ENCODE measurements around the gene ERCC8.

GRCh38 chr5:60852317-60852716, 92.6 kb downstream of the ERCC8 start:
- TF ChIP-seq CTCF (IDR thresholded peaks at IDR 0.05), result no peak
- no peak for TF ChIP-seq ZFX (IDR thresholded peaks at IDR 0.05; ENCODE audit: borderline replicate concordance)
